Measurements from ENCODE around the gene IVD. TPM values are rescaled to one million over a fixed set of nuclear protein-coding genes. Genes with fewer than 3 reads are reported as not detected.

Gene IVD
- total and polyA plus RNA-seq, 9 of the 15 experiments (the other 6 are each of a cell fraction or from before 2014, with no cell fraction given) = 0.15 to 4.5 (median 2.4) TPM

DNA sequence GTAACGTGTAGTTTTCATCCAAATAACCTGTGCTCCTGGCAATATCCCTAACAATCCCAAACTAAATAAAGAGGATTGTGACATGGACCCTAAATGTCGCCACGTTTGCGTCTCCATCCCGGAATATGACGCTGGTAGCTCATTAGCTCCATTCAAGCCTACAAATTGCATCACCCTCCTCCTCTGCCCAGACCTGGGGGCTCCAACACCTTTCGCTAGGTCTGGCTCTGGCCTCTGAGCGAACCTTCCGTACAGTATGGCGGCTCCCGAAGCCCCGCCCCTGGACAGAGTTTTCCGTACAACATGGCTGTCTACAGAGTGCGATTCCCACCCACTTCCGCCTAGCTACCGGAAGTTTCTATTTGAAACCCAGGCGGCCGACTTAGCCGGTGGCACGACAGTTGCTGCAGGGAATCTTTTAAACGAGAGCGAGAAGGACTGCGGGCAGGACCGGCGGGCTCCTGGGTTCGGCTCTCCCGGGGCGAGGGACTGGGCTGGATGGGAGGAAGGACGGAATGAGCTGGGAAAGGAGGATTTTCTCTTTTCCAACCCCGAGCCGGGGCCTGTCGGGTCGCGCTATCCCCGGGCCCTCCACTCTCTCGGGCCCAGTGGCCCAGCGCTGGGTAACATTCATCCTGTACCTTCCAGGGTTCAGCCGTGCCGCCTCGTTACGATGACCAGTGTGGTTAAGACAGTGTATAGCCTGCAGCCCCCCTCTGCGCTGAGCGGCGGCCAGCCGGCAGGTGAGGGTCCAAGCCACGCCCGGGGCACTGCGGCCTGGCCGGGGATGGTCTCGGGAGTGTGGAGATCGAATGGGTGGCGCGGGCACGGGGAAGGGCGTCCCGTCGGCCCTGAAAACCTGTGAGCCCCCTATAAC is 22.8 kb upstream of the IVD start, which contains the start of gene KNSTRN (continued):
- TF ChIP-seq, protein P1, sequence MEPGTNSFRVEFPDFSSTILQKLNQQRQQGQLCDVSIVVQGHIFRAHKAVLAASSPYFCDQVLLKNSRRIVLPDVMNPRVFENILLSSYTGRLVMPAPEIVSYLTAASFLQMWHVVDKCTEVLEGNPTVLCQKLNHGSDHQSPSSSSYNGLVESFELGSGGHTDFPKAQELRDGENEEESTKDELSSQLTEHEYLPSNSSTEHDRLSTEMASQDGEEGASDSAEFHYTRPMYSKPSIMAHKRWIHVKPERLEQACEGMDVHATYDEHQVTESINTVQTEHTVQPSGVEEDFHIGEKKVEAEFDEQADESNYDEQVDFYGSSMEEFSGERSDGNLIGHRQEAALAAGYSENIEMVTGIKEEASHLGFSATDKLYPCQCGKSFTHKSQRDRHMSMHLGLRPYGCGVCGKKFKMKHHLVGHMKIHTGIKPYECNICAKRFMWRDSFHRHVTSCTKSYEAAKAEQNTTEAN (CRISPR knock-in tag; IDR thresholded peaks at IDR 0.05) = no peak
- no peak for TF ChIP-seq BMI1 (IDR thresholded peaks at IDR 0.05; ENCODE audit: low read length)
- TF ChIP-seq CTCFL (IDR thresholded peaks at IDR 0.05; ENCODE audit: borderline replicate concordance, insufficient read depth, low read depth, low read length, poor library complexity, severe bottlenecking) = no peak
- no peak for TF ChIP-seq XRCC3 (IDR thresholded peaks at IDR 0.05)
- TF ChIP-seq ZNF77 (CRISPR knock-in tag; IDR thresholded peaks at IDR 0.05) = no peak
- peak; percentile 91 for TF ChIP-seq SAP30 (IDR thresholded peaks at IDR 0.05; ENCODE audit: borderline replicate concordance, insufficient read depth, low read depth, low read length, poor library complexity, severe bottlenecking)
- TF ChIP-seq TFAM (CRISPR knock-in tag; conservative IDR thresholded peaks at IDR 0.05) = no peak
- TF ChIP-seq WHSC1 (IDR thresholded peaks at IDR 0.05; ENCODE audit: low read length) = no peak
- TF ChIP-seq ZNF384 (IDR thresholded peaks at IDR 0.05; ENCODE audit: low read depth, low read length) = peak; percentile 4; the same call in 1 of the 2 replicates
- TF ChIP-seq USF1 (CRISPR knock-in tag; IDR thresholded peaks at IDR 0.05) = no peak
- no peak for TF ChIP-seq ZC3H4 (CRISPR knock-in tag; IDR thresholded peaks at IDR 0.05; ENCODE audit: borderline replicate concordance)
- no peak for TF ChIP-seq MAX (CRISPR knock-in tag; IDR thresholded peaks at IDR 0.05)
- TF ChIP-seq THRA (IDR thresholded peaks at IDR 0.05) = no peak
- TF ChIP-seq ERF (CRISPR knock-in tag; IDR thresholded peaks at IDR 0.05) = no peak
- TF ChIP-seq ARID4B (CRISPR knock-in tag; IDR thresholded peaks at IDR 0.05) = no peak
- TF ChIP-seq PHTF2 (CRISPR knock-in tag; IDR thresholded peaks at IDR 0.05) = no peak
- TF ChIP-seq ZNF174 (CRISPR knock-in tag; IDR thresholded peaks at IDR 0.05) = no peak
